GM21825 (cell line): Measurements from ENCODE around the gene DISC1.

Source experiments
- ATAC-seq: cut with Tn5 transposase; IDR thresholded peaks from one replicate; pipeline ENCODE4 v1.9.1; 2021; ENCODE audit warnings: mild to moderate bottlenecking, moderate library complexity; ENCODE audit not compliant: unreplicated experiment

Gene DISC1

DNA sequence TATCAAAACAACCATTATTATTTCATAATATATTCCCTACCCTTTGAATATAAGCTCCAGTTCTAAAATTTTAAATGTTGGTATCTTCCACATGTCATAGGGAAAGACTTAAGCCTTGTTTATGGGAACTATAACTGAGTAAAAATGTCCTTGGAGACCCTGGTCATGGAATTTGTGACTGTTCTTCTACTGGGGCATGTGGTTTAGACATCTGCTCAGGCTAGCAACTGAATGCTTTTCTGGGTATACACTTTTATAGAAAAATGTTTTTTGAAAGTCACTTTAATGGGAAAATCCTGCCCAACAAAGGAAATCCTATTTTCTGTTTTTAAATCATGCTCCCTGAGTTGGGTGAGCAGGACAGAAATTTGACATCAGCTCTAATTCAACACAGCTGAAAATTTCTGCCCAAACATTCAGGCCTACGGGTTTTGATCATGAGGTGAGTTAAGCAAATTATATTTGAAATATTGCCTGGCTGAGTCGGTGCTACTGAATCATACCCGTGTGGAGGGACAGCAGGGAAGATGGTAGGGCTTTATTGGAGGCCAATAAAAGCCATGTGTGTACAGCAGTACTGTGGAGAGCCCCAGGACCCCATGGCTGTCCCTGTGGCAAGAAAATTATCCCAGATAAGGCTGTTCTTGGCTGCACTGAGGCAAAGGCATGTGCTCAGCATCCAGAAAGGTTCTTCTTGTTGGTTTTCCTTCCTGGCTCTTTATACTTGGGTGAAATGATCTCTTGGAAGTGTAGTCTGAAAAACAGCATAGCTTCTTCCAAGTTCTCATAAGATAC is 391.8 kb downstream of the DISC1 start:
- no peak for ATAC-seq

- ATAC-seq: no peak
These were observed 392.4 kb downstream of the DISC1 start for GRCh38 chr1:232019026-232019340.

GRCh38 chr1:232020352-232020751 is 393.8 kb downstream of the DISC1 start:
- ATAC-seq: no peak

DNA sequence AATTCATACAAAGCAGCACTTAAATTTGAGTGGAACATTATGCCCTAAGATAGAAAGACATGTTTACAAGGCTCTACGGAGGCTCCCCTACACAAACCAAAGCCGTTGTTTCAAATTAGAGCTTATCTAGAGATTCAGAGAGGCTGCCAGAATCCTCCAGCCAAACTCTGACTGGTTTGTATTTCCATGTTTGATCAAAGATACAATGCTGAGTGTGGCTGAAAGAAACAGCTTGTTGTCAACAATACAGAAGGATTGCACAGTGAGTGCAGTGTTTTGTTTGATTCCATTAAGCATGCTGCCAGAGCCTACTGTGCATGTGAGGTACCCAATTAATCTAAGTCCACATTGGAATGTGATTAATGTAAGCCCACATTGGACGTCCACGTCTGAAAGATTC is 402.7 kb downstream of the DISC1 start:
- ATAC-seq: no peak

GRCh38 chr1:232031156-232031555 is 404.6 kb downstream of the DISC1 start:
- ATAC-seq: no peak

DNA sequence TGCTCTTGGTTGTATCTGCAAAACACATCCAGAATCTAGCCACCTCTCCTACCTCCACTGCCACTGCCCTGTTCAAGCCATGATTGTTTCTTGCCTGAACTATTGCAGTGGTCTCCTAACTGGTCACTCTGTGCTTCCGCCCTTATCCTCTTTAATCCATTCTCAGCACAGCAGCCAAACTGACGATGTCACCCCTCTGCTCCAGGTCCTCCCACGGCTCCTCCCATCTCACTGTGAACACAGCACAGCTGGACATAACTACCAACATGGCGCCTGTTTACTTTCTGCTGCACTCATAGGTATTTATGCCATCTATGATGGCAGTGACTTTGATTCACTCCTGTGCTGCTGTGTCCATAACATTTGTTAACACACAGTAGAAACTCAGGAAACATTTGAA is 406.7 kb downstream of the DISC1 start:
- ATAC-seq: no peak

- ATAC-seq: no peak
These were observed 408.0 kb downstream of the DISC1 start for GRCh38 chr1:232034556-232034955.

- no peak for ATAC-seq
These were observed 409.8 kb downstream of the DISC1 start for GRCh38 chr1:232036181-232036933.

DNA sequence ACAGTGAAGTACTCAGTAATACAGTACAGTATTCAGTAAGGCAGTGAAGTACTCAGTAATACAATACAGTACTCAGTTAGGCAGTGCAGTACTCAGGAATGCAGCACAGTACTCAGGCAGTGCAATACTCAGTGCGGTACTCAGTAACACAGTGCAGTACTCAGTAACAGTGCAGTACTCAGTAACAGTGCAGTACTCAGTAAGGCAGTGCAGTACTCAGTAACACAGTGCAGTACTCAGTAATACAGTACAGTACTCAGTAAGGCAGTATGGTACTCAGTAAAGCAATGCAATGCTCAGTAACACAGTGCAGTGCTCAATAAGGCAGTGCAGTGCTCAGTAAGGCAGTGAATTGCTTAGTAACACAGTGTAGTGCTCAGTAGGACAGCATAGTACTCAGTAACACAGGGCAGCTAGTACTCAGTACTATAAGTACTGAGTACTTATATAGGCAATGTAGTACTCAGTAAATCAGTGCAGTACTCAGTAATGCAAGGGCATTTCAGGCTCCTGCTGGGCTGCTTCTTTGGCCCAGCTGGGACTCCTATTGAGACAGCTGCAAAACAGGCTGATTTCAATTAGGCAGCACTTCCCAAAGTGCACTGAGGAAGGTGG is 411.3 kb downstream of the DISC1 start:
- no peak for ATAC-seq

DNA sequence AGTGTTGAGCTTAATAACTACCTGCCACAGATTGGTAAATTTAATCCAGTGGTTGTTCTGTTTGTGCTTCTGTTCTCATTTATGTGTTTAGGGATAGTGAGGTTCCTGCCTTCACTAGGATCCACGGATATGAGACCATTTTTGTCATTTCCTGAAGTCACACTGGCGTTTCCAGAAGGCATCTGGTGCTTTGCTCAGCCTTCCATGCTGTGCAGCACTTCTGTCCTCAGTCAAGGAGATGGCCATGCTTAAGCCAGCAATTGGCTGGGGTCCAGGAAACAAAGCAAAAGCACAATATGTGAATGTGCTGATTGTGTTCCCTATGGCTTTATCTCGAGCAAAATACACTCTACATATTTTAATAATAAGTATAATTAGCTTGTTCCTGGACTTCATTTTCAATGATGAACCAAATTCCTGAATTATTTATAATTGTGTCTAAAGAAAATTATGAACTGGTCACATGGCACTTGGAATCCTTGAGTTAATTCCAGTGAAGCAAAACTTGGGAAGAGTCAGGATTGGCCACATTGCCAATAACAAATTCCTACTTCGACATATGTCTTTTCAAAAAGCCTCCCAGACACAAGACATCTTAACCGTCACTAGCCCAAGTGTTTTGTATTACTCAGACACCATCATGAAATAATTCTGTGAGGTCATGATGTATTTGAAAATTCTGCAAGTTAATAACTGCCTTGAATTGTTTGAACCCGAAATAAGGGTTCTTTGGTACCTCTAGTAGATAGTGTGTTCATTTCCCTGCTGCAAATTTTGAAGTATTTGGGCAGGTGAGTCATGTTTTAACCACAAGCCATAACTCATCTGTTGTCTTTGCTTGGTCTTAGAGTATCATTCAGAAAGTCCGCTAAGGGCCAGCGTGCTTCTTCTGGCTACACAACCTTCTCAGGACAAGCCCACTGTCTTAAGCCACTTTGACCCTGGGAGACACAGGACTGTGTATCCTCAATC is 412.4 kb downstream of the DISC1 start:
- no peak for ATAC-seq

DNA sequence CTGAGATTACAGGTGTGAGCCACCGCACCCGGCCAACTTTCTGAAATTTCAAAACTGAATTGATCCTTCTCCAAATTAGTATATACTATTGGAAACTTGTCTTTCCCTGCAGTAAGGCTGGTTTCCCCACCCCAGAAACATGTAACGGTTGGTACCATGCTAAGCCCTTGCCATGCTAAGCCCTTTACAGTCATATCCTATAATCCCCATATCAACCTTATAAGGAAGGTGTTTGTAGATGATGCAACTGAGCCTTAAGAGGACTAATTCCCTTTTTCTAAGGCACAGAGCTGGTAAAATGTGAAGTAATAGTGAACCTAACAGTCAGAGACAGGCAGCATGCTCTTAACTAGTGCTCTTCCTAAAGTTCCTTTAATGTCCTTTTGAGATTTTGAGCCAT is 413.7 kb downstream of the DISC1 start:
- ATAC-seq: no peak

DNA sequence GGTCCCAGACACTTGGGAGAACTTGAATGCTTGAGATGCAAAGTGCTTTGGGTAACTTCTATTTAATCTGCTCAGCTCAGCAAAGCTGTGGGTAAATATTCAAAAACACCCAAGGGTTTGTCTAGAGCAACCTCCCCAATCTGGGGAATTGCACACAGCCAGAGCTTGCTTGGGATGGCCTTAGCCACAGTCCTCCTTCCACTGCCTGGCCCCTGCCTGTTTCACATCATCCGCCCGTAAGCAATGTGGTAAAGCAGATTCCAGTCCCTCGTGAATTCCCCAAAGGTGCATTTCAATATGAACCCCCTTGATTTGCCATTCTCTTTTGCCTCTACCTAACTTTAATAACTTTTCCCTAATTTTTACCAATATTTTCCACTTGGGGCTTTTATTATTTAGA is 418.1 kb downstream of the DISC1 start:
- no peak for ATAC-seq

DNA sequence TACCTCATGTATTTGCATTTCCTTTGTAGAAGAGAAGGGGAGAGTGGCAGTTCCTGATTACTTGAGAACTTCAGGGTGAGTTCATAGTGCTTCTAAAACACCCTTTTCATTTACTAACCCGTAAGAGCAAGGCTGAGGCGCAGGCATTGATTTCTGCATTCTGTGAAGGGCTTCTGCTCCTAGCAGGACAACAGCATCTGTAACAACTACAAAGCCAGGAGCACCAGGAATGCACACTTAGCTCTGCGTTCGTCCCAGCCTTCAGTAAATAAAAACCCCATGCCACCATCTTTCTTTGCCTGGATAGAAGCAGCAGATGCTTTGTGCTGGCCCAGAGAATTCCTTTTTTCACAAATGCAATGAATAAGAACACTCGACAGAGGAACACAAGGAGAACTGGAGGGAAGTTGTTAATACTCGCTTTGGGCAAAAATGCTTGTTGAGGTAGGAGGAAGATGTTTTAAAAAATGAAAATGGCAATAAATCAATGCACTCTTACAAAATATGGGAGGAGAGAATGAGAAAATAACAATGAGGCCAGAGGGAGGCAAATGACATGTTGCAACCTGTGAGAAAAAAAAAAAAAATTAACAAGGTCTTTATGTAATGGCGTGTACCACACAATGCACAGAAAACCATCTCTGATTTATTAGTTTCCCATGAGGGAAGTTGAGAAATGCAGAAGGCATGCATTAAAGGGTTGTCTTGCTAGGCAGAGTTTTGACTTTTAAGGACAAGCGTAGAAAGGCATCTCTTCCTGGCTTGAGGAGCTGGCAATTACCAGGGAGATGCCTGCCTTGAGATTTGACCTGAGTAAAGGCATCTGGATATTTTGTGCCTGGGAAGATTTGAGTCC is 418.8 kb downstream of the DISC1 start:
- ATAC-seq: no peak

DNA sequence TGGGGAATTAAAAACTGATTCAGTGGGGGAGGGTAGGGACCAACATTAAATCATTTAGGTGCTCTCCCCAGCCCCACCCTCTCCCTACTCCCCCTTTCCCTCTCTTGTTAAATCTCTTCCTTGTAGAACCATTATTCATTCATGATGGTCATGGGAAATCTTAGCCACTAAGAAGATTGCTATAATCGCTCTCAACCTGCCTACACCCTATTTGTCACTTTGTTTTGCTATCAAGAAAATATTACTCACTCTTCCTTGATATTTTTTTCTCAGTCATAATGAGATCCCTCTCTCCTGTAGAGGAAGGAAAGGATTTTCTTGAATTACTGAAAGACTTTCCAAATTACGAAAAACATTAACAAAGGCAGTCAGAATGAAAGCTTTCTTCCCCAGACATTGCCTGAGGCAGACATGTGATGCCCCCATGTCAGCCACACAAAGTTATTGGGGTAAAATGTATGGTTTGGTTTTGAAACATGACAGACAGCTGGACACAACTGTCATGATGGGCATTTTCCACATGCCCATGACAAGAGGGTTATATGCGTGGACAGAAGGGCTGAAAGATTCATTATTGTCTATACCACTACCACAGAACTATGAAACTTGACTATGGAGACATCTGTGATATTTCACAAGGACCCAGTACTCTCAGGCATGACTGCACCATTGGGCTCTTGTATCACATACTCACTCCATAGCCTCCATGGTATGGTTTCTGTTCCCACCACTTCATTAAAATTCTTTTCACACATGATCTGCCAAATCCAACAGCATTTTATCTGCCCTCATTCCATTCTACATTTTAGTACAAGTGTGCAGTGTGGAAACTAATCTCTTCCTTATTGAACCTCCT is 420.1 kb downstream of the DISC1 start:
- ATAC-seq: no peak

DNA sequence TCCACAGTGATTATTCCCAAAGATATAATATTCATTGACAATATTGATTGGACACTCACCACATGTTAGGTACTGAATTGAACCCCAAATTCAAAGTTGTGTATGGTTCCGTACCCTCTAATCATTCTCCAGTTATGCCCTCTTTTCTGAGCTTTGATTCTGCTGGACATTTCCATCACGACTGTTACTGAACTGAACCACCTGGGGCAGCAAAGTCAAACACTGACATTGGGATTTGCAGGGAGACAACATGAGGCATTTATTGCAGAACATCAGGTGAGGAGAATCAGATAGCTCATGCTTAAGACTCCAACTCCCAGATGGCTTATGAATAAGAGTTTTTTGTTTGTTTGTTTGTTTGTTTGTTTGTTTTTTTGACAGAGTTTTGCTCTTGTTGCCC is 420.9 kb downstream of the DISC1 start:
- ATAC-seq: no peak

- no peak for ATAC-seq
These were observed 421.9 kb downstream of the DISC1 start for GRCh38 chr1:232048481-232048880.

- no peak for ATAC-seq
These were observed 422.7 kb downstream of the DISC1 start for GRCh38 chr1:232049335-232049734.

DNA sequence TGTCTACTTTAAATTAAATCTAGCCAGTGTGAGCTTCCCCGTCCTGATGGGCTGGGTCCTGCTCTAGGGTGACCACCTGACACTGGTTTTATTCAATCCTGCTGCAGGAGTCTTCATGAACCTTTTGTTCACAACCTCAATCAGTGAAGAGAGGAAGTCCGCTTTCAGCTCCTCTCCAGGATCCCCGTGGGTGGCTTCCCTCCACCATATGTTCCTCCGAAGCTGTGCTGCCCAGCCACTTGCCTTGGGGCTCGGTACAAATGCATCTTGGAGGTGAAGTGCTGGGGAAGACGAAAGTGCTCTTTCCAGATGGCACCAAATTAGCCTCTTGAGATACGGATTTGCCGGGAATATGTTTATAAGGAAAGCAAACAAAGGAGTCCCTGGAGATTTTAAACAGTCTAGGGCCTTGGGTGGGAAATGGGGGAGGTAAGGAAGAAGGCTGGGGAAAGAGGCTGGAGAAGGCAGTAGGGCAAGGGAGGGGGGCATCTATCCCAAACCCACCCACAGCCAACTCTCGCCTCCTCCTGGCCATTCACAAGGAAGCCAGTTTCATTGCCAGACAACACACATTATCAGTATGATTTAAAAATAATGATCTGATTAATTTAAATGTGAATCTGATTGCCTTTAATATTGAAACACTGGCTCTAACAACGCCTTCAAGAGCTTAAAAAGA is 430.8 kb downstream of the DISC1 start:
- ATAC-seq: no peak

DNA sequence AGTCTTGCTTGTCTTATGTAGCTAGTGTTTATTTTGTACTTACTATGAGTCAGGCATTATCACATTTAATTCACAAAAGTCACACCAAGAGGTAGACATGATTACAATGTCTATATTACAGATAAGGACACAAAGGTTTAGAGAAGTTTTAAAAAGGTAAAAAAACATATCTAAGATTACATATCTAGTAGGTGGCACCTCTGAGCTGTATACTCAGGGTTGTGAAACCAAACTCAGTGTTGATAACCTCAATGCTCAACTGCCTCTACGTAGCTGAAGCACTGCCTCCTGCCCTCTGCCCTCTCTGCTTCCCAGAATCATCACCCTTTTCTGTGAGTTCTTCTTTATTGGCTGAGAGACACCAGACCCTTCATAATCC is 431.3 kb downstream of the DISC1 start:
- ATAC-seq: no peak
